GM06990 (cell line): Measurements from ENCODE around the gene TMED7.
A peak's percentile ranks its signal among the peaks of the same experiment; 100 is the strongest.

Experiments
- DNase-seq: peaks from one replicate; pipeline ENCODE4 v3.0.0-alpha.2; 2011; ENCODE audit not compliant: insufficient read length; ENCODE audit errors: extremely low read depth
- H3K27me3 ChIP-seq: replicated peaks from 2 replicates; pipeline ENCODE4 v1.6.0; 2011; ENCODE audit warnings: low read length; ENCODE audit not compliant: control insufficient read depth, insufficient read depth
- H3K36me3 ChIP-seq: 2 replicates; pipeline ENCODE4 v1.5.1; 2011; ENCODE audit warnings: low read length; ENCODE audit not compliant: control insufficient read depth, insufficient read depth
- H3K4me3 ChIP-seq: replicated peaks from 2 replicates; pipeline ENCODE4 v1.5.1; 2011; ENCODE audit warnings: low read depth, mild to moderate bottlenecking, control low read depth, low read length
- CTCF ChIP-seq: IDR thresholded peaks from 2 replicates; pipeline ENCODE4 v1.5.1; 2011; ENCODE audit warnings: low read length, control low read depth, mild to moderate bottlenecking, inconsistent platforms; ENCODE audit not compliant: insufficient read depth, poor library complexity, severe bottlenecking

The TMED7 gene

GRCh38 chr5:115600766-115601165 is 25.1 kb downstream of the TMED7 start:
- H3K4me3 ChIP-seq, result peak overlapping the region; percentile 69
- TF ChIP-seq CTCF, result no peak
- H3K36me3 ChIP-seq, result no peaks in the 10 kb centered on the region
- H3K27me3 ChIP-seq, result no peaks in the 10 kb centered on the region
- no peak for DNase-seq

GRCh38 chr5:115599924-115600323 is 25.9 kb downstream of the TMED7 start:
- H3K4me3 ChIP-seq, result peak overlapping the region; percentile 9; the same call in 1 of the 2 replicates
- DNase-seq, result no peak

GRCh38 chr5:115599502-115599901 is 26.3 kb downstream of the TMED7 start:
- no peak for TF ChIP-seq CTCF
- Histone ChIP-seq H3K27me3 (no peaks in the 10 kb centered on the region), H3K36me3 (no peaks in the 10 kb centered on the region), H3K4me3 (no peak overlapping the region)
- DNase-seq, result no peak

More at GRCh38 chr5:115599924-115600323, 25.9 kb downstream of the TMED7 start:
- no peaks in the 10 kb centered on the region for H3K36me3 ChIP-seq
- TF ChIP-seq CTCF, result no peak
- H3K27me3 ChIP-seq, result no peaks in the 10 kb centered on the region

- DNase-seq, result no peak
- no peak for TF ChIP-seq CTCF
- Histone ChIP-seq H3K4me3 (no peak overlapping the region), H3K27me3 (no peaks in the 10 kb centered on the region), H3K36me3 (no peaks in the 10 kb centered on the region)
Observed at GRCh38 chr5:115594128-115595047, 31.4 kb downstream of the TMED7 start.

GRCh38 chr5:115589043-115589442 is 36.8 kb downstream of the TMED7 start:
- no peak overlapping the region for H3K4me3 ChIP-seq
- TF ChIP-seq CTCF, result no peak
- H3K27me3 ChIP-seq, result no peaks in the 10 kb centered on the region
- H3K36me3 ChIP-seq, result no peaks in the 10 kb centered on the region
- no peak for DNase-seq
